Common myeloid progenitor, CD34-positive (primary cell): ENCODE results near the gene DHRS3.

ENCODE experiments used
- CTCF ChIA-PET: fragments of 350-600 bp; sonication (Branson Sonifier 250); formaldehyde crosslinking; loops from one replicate; lab custom pipeline; 2021; ENCODE audit warnings: antibody characterized with exemption; lab: Charles Lee
- POLR2A ChIA-PET: fragments of 350-600 bp; sonication (Branson Sonifier 250); formaldehyde crosslinking; loops from one replicate; lab custom pipeline; 2021; ENCODE audit warnings: antibody characterized with exemption; lab: Charles Lee
- DNase-seq, 3 donors: peaks; one replicate each; pipeline versions ENCODE4 v3.0.0 to v3.0.0-alpha.2; 2013
- H3K27ac ChIP-seq, 2 experiments: 1 replicate in 1 of 2; 2 replicates in 1 of 2; pipeline ENCODE4 v1.7.0; 2013; ENCODE audit warnings: inconsistent platforms in 2 of 2, low read length in 2 of 2, mild to moderate bottlenecking in 2 of 2, low read depth in 1 of 2, moderate library complexity in 1 of 2; ENCODE audit not compliant: severe bottlenecking in 2 of 2, insufficient read depth in 1 of 2, poor library complexity in 1 of 2
- H3K27me3 ChIP-seq, 5 experiments: replicated peaks in 2 of 5; 1 replicate in 3 of 5; 2 replicates in 2 of 5; pipeline versions ENCODE4 v1.6.1 to v1.7.0; 2013; ENCODE audit warnings: low read length in 4 of 5, mild to moderate bottlenecking in 2 of 5, moderate library complexity in 2 of 5, inconsistent platforms in 1 of 5; ENCODE audit not compliant: insufficient read depth in 5 of 5, control insufficient read depth in 4 of 5
- H3K36me3 ChIP-seq, 4 experiments: 1 replicate in 2 of 4; 2 replicates in 2 of 4; pipeline versions ENCODE4 v1.6.1 to v1.7.0; 2013; ENCODE audit warnings: low read length in 3 of 4, control low read depth in 1 of 4, mild to moderate bottlenecking in 1 of 4; ENCODE audit not compliant: control insufficient read depth in 4 of 4, insufficient read depth in 4 of 4
- H3K4me1 ChIP-seq, 4 experiments: 1 replicate in 3 of 4; 2 replicates in 1 of 4; pipeline versions ENCODE4 v1.6.1 to v1.7.1; 2013; ENCODE audit warnings: low read length in 3 of 4, mild to moderate bottlenecking in 3 of 4, control low read depth in 1 of 4, inconsistent platforms in 1 of 4, moderate library complexity in 1 of 4; ENCODE audit not compliant: control insufficient read depth in 4 of 4, insufficient read depth in 4 of 4; ENCODE audit errors: control extremely low read depth in 1 of 4
- H3K4me3 ChIP-seq, 7 experiments: 1 replicate in 4 of 7; 2 replicates in 3 of 7; pipeline versions ENCODE4 v1.5.1 to v1.7.0; 2013; ENCODE audit warnings: mild to moderate bottlenecking in 7 of 7, low read length in 6 of 7, moderate library complexity in 6 of 7, inconsistent platforms in 2 of 7, low read depth in 2 of 7, control low read depth in 1 of 7; ENCODE audit not compliant: insufficient read depth in 4 of 7, control insufficient read depth in 1 of 7; ENCODE audit errors: extremely low read depth in 1 of 7
- H3K9me3 ChIP-seq, 5 experiments: 1 replicate in 4 of 5; 2 replicates in 1 of 5; pipeline versions ENCODE4 v1.6.1 to v1.7.1; 2013; ENCODE audit warnings: low read length in 4 of 5, mild to moderate bottlenecking in 2 of 5, inconsistent platforms in 1 of 5, low read depth in 1 of 5, moderate library complexity in 1 of 5; ENCODE audit not compliant: control insufficient read depth in 4 of 5, insufficient read depth in 2 of 5; ENCODE audit errors: control extremely low read depth in 1 of 5
- WGBS: methylation state at CpG from one replicate; pipeline ENCODE4 v1.1.5; 2013; ENCODE audit not compliant: insufficient coverage; 5-methylcytosine and 5-hydroxymethylcytosine counted together

Gene DHRS3

GRCh38 chr1:12544357-12544756 lies 73.7 kb downstream of the DHRS3 start:
- ChIA-PET POLR2A (no interaction called here), CTCF (no interaction called here)
- Histone ChIP-seq H3K27me3 (peaks cover 0 to 15% (median 2%) of the 10 kb centered on the region in 5 experiments), H3K4me1 (no peaks in the 10 kb centered on the region), H3K4me3 (no peak overlapping the region), H3K27ac (no peak overlapping the region), H3K9me3 (no peaks in the 10 kb centered on the region), H3K36me3 (no peaks in the 10 kb centered on the region)
- WGBS = 91% methylated on average over 2 of the region's 4 CpGs
- DNase-seq = no peak

GRCh38 chr1:12543740-12544154 lies 74.3 kb downstream of the DHRS3 start:
- no peak for DNase-seq
- POLR2A ChIA-PET = no interaction called here
- WGBS = 100% methylated on average over 6 of the region's 9 CpGs
- H3K9me3 ChIP-seq = no peaks in the 10 kb centered on the region
- H3K36me3 ChIP-seq = no peaks in the 10 kb centered on the region
- CTCF ChIA-PET = no interaction called here
- no peak overlapping the region for H3K4me3 ChIP-seq
- no peak overlapping the region for H3K27ac ChIP-seq
- H3K4me1 ChIP-seq = no peaks in the 10 kb centered on the region
- H3K27me3 ChIP-seq = peaks cover 0 to 19% (median 2%) of the 10 kb centered on the region in 5 experiments

- ChIA-PET POLR2A (no interaction called here), CTCF (no interaction called here)
- no peak overlapping the region for H3K27ac ChIP-seq
- H3K9me3 ChIP-seq = no peaks in the 10 kb centered on the region
- H3K36me3 ChIP-seq = no peaks in the 10 kb centered on the region
- peaks cover 0 to 19% (median 2%) of the 10 kb centered on the region in 5 experiments for H3K27me3 ChIP-seq
- H3K4me3 ChIP-seq = no peak overlapping the region
- no peaks in the 10 kb centered on the region for H3K4me1 ChIP-seq
- DNase-seq = no peak
- 96% methylated on average over 3 of the region's 9 CpGs for WGBS
Measured at GRCh38 chr1:12542616-12543592, 75.1 kb downstream of the DHRS3 start.

- no peaks in the 10 kb centered on the region for H3K36me3 ChIP-seq
- WGBS = 97% methylated on average over 9 of the region's 9 CpGs
- peaks cover 0 to 3% (median 0%) of the 10 kb centered on the region in 5 experiments for H3K9me3 ChIP-seq
- H3K4me3 ChIP-seq = no peak overlapping the region
- peaks cover 0 to 19% (median 2%) of the 10 kb centered on the region in 5 experiments for H3K27me3 ChIP-seq
- no peak overlapping the region for H3K27ac ChIP-seq
- POLR2A ChIA-PET = no interaction called here
- H3K4me1 ChIP-seq = no peaks in the 10 kb centered on the region
- DNase-seq = no peak
- CTCF ChIA-PET = no interaction called here
Measured at GRCh38 chr1:12542138-12542465, 75.9 kb downstream of the DHRS3 start.

- peaks cover 0 to 19% (median 2%) of the 10 kb centered on the region in 5 experiments for H3K27me3 ChIP-seq
- H3K36me3 ChIP-seq = no peaks in the 10 kb centered on the region
- no peak for DNase-seq
- WGBS = 88% methylated on average over 12 of the region's 17 CpGs
- ChIA-PET CTCF (no interaction called here), POLR2A (no interaction called here)
- H3K4me1 ChIP-seq = no peaks in the 10 kb centered on the region
- peaks cover 0 to 4% (median 0%) of the 10 kb centered on the region in 5 experiments for H3K9me3 ChIP-seq
- H3K4me3 ChIP-seq = no peak overlapping the region
- H3K27ac ChIP-seq = no peak overlapping the region
Measured at GRCh38 chr1:12541274-12542137, 76.5 kb downstream of the DHRS3 start.

GRCh38 chr1:12540580-12541273 lies 77.3 kb downstream of the DHRS3 start:
- H3K36me3 ChIP-seq = no peaks in the 10 kb centered on the region
- H3K9me3 ChIP-seq = peaks cover 0 to 8% (median 5%) of the 10 kb centered on the region in 5 experiments
- ChIA-PET CTCF (no interaction called here), POLR2A (no interaction called here)
- H3K27ac ChIP-seq = no peak overlapping the region
- DNase-seq = no peak
- 93% methylated on average over 14 of the region's 17 CpGs for WGBS
- H3K4me3 ChIP-seq = no peak overlapping the region
- H3K27me3 ChIP-seq = peaks cover 0 to 19% (median 2%) of the 10 kb centered on the region in 5 experiments
- no peaks in the 10 kb centered on the region for H3K4me1 ChIP-seq
